HepG2 (cell line): ENCODE measurements around the gene CUTC. TPM values are rescaled to one million over a fixed set of nuclear protein-coding genes. Genes with fewer than 3 reads are reported as not detected.

ENCODE experiments used
- AGO1 ChIP-seq: fragments of 200-400 bp; formaldehyde crosslinking; IDR thresholded peaks from 2 replicates; pipeline ENCODE4 v1.6.1; 2017; ENCODE audit warnings: mild to moderate bottlenecking, low read depth, low read length, moderate library complexity; ENCODE audit not compliant: poor library complexity, severe bottlenecking
- ARNT ChIP-seq: fragments of 450-650 bp; IDR thresholded peaks from 2 replicates; pipeline ENCODE4 v1.6.1; 2017
- DMAP1 ChIP-seq: IDR thresholded peaks from 2 replicates; pipeline ENCODE4 v1.6.1; 2016
- ELF1 ChIP-seq: sonication (generic); formaldehyde crosslinking; IDR thresholded peaks from 2 replicates; pipeline ENCODE4 v1.4.0; 2020; ENCODE audit warnings: missing genetic modification reagents
- FOSL2 ChIP-seq: sonication (generic); formaldehyde crosslinking; IDR thresholded peaks from 2 replicates; pipeline ENCODE4 v1.4.0; 2020; ENCODE audit warnings: missing genetic modification reagents
- MAFF ChIP-seq: IDR thresholded peaks from 2 replicates; pipeline ENCODE4 v1.6.1; 2011; ENCODE audit warnings: low read depth, low read length, improper control_type of control experiment
- NFIB ChIP-seq: sonication (generic); formaldehyde crosslinking; IDR thresholded peaks from 2 replicates; pipeline ENCODE4 v1.9.0; 2021; ENCODE audit warnings: missing genetic modification reagents, mild to moderate bottlenecking, borderline replicate concordance
- PRDM10 ChIP-seq: sonication (generic); formaldehyde crosslinking; IDR thresholded peaks from 2 replicates; pipeline ENCODE4 v1.4.0; 2020; ENCODE audit warnings: low read depth, missing genetic modification reagents
- RARA ChIP-seq: IDR thresholded peaks from 2 replicates; pipeline ENCODE4 v1.6.1; 2016; ENCODE audit warnings: missing genetic modification reagents, missing compliant biosample characterization
- SIX1 ChIP-seq: sonication (generic); formaldehyde crosslinking; IDR thresholded peaks from 2 replicates; pipeline ENCODE4 v1.4.0; 2020; ENCODE audit warnings: missing genetic modification reagents, borderline replicate concordance
- TFAP4 ChIP-seq: sonication (generic); IDR thresholded peaks from 2 replicates; pipeline ENCODE4 v1.6.1; 2016; ENCODE audit warnings: low read depth, borderline replicate concordance
- ZBTB21 ChIP-seq: sonication (generic); formaldehyde crosslinking; IDR thresholded peaks from 2 replicates; pipeline ENCODE4 v1.4.0; 2020; ENCODE audit warnings: missing genetic modification reagents
- ZBTB26 ChIP-seq: IDR thresholded peaks from 2 replicates; pipeline ENCODE4 v1.6.1; 2016; ENCODE audit warnings: missing compliant biosample characterization, missing genetic modification reagents, borderline replicate concordance
- ZKSCAN1 ChIP-seq: fragments of 150-350 bp; IDR thresholded peaks from 2 replicates; pipeline ENCODE4 v1.6.1; 2014; ENCODE audit warnings: low read length
- ZKSCAN5 ChIP-seq: sonication (generic); formaldehyde crosslinking; IDR thresholded peaks from 2 replicates; pipeline ENCODE4 v1.5.1; 2020; ENCODE audit warnings: mild to moderate bottlenecking, missing genetic modification reagents
- ZNF383 ChIP-seq: sonication (generic); formaldehyde crosslinking; IDR thresholded peaks from 2 replicates; pipeline ENCODE4 v1.4.0; 2020; ENCODE audit warnings: missing genetic modification reagents, mild to moderate bottlenecking, borderline replicate concordance
- ZNF597 ChIP-seq: sonication (generic); formaldehyde crosslinking; IDR thresholded peaks from 2 replicates; pipeline ENCODE4 v1.5.0; 2020; ENCODE audit warnings: missing genetic modification reagents
- polyA plus RNA-seq, 8 experiments: library from polyadenylated mRNA; depleted of rRNA in 3 of 8; stranded (reverse) in 7 of 8; unstranded in 1 of 8; fragments of >200 nt; fragmentation: Illumina TruSeq in 4 of 8; extraction: Trizol in 4 of 8; gene quantifications; 2 replicates each; pipeline versions ENCODE4 v1.2.1 to v1.2.3, GENCODE V29; 2011 to 2016; ENCODE audit warnings: low read depth in 4 of 8, missing spikeins in 1 of 8, mixed read lengths in 1 of 8; ENCODE audit not compliant: insufficient read depth in 1 of 8
- total RNA-seq, 5 experiments: library from RNA; depleted of rRNA; stranded (reverse); fragments of >200 nt; fragmentation: Illumina TruSeq; extraction: Trizol; gene quantifications; 2 replicates each; pipeline ENCODE4 v1.2.3, GENCODE V29; 2016; ENCODE audit warnings: low read depth in 1 of 5
- TF ChIP-seq, protein P1 (sequence below): sonication (generic); formaldehyde crosslinking; IDR thresholded peaks from 2 replicates; pipeline ENCODE4 v1.5.0; 2020; ENCODE audit warnings: mild to moderate bottlenecking, missing genetic modification reagents, borderline replicate concordance
- TF ChIP-seq, protein P2 (sequence below): IDR thresholded peaks from 2 replicates; pipeline ENCODE4 v1.6.1; 2016
- TF ChIP-seq, protein P3 (sequence below): sonication (generic); formaldehyde crosslinking; IDR thresholded peaks from 2 replicates; pipeline ENCODE4 v1.8.1; 2023; ENCODE audit warnings: mild to moderate bottlenecking, missing genetic modification reagents, borderline replicate concordance

CUTC gene
- total and polyA plus RNA-seq, 2 of the 13 experiments (the other 11 are each of a cell fraction or from before 2014, with no cell fraction given) = 22.3 to 25.8 TPM

DNA sequence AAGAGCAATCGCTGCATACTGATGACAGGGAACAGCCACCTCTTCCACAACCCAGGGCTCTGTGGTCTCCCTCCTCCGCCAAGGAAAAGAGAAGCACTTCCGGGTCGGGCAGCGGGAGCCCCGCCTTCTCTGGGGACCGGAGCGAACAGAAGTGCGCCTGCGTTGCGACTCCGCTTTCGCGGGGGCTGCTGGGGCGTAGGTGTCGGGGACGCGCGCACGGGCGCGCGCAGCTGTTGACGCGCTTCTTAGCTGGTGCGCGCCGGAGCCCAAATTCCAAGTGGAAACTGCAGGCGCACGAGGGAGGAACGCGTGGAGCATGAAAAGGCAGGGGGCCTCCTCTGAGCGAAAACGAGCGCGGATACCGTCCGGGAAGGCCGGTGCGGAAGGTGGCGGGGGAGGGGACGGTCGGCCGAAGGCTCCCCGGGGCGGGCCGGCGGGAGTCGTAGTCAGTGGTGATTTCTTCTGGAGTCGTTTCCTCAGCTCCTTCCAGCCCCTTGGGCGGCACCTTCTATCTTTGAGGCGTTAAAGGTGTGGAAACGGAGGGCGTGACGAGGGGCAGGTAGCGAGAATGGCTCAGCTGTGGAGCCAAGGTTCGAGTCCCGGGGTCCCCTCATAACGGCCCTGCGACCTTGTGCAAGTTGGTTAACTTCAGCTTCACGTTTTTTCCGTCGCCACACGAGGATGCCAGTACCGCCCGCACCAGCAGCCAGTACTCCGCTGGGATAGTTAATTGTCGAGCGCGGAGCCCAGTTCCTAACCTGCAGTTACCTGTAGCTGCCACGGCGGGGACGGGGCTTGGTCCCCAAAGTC lies at the start of gene CUTC, which contains the start of gene COX15 (continued):
- TF ChIP-seq, protein P1, sequence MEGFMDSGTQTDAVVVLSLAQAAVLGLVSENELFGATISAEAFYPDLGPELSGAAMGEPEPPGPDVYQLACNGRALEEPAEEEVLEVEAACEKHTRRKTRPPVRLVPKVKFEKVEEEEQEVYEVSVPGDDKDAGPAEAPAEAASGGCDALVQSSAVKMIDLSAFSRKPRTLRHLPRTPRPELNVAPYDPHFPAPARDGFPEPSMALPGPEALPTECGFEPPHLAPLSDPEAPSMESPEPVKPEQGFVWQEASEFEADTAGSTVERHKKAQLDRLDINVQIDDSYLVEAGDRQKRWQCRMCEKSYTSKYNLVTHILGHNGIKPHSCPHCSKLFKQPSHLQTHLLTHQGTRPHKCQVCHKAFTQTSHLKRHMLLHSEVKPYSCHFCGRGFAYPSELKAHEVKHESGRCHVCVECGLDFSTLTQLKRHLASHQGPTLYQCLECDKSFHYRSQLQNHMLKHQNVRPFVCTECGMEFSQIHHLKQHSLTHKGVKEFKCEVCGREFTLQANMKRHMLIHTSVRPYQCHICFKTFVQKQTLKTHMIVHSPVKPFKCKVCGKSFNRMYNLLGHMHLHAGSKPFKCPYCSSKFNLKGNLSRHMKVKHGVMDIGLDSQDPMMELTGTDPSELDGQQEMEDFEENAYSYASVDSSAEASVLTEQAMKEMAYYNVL (CRISPR knock-in tag) = no peak
- no peak for TF ChIP-seq ZNF383 (CRISPR knock-in tag)
- TF ChIP-seq PRDM10 = peak; percentile 24; the same call in 1 of the 2 replicates
- TF ChIP-seq ZNF597 (CRISPR knock-in tag) = no peak
- no peak; the same call in 1 of the 2 replicates for TF ChIP-seq ZBTB21 (CRISPR knock-in tag)
- TF ChIP-seq, protein P2, sequence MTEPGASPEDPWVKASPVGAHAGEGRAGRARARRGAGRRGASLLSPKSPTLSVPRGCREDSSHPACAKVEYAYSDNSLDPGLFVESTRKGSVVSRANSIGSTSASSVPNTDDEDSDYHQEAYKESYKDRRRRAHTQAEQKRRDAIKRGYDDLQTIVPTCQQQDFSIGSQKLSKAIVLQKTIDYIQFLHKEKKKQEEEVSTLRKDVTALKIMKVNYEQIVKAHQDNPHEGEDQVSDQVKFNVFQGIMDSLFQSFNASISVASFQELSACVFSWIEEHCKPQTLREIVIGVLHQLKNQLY (CRISPR knock-in tag) = no peak; the same call in none of the 2 replicates
- 0 out of 2 replicates have a peak, but pooled peaks have one; percentile 3 for TF ChIP-seq ZBTB26 (CRISPR knock-in tag)
- TF ChIP-seq ARNT = no peak
- no peak for TF ChIP-seq SIX1 (CRISPR knock-in tag)
- TF ChIP-seq TFAP4 = peak; percentile 29; the same call in 1 of the 2 replicates
- no peak for TF ChIP-seq NFIB (CRISPR knock-in tag)
- peak; percentile 98 for TF ChIP-seq ELF1 (CRISPR knock-in tag)
- peak; percentile 40 for TF ChIP-seq FOSL2 (CRISPR knock-in tag)
- TF ChIP-seq, protein P3, sequence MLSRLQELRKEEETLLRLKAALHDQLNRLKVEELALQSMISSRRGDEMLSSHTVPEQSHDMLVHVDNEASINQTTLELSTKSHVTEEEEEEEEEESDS (CRISPR knock-in tag) = no peak
- TF ChIP-seq ZKSCAN5 (CRISPR knock-in tag) = no peak
- peak; percentile 37 for TF ChIP-seq AGO1
- peak; percentile 98 for TF ChIP-seq DMAP1
- TF ChIP-seq MAFF = no peak
- 0 out of 2 replicates have a peak, but pooled peaks have one; percentile 9 for TF ChIP-seq RARA (CRISPR knock-in tag)
- TF ChIP-seq ZKSCAN1 = no peak
